GM12878 (cell line): ENCODE data around the gene DPRX. TPM values are rescaled to one million over a fixed set of nuclear protein-coding genes. Genes with fewer than 3 reads are reported as not detected.

Source experiments
- ATAC-seq: fragments of 200-7000 bp; cut with Tn5 transposase; 3 replicates; pipeline ENCODE4 v1.9.1; 2020; ENCODE audit warnings: mild to moderate bottlenecking, moderate library complexity
- BruUV-seq: library from RNA; stranded (reverse); fragments of 400-500 nt; replicated peaks from 2 replicates; lab custom pipeline; 2021; lab: Mats Ljungman, UMichigan
- CTCF ChIA-PET: fragments of 300-600 bp; sonication (Branson Sonifier 250); formaldehyde crosslinking; extraction: SDS; loops from one replicate; lab custom pipeline; 2021; ENCODE audit warnings: inconsistent platforms; lab: Yijun Ruan, JAX
- POLR2A ChIA-PET: fragments of 350-600 bp; formaldehyde crosslinking; extraction: SDS; loops from one replicate; lab custom pipeline; 2021; ENCODE audit warnings: inconsistent platforms; lab: Charles Lee
- RAD21 ChIA-PET: fragments of 300-600 bp; sonication (Branson Sonifier 250); formaldehyde crosslinking; loops from one replicate; lab custom pipeline; 2023; ENCODE audit warnings: antibody characterized with exemption; ENCODE audit not compliant: unreplicated experiment; lab: Charles Lee
- SMC1A ChIA-PET: fragments of 300-600 bp; sonication (Branson Sonifier 250); formaldehyde crosslinking; loops from one replicate; lab custom pipeline; 2023; ENCODE audit not compliant: unreplicated experiment, uncharacterized antibody; lab: Charles Lee
- DNase-seq: peaks from one replicate; pipeline ENCODE4 v3.0.0-alpha.2; 2011; ENCODE audit warnings: low read depth, low spot score
- FAIRE-seq: peaks from 3 replicates; lab custom pipeline; 2011; peaks lifted over from hg19 to GRCh38; lab: Jason Lieb, UNC
- H2AFZ ChIP-seq: 2 replicates; pipeline ENCODE4 v1.6.0; 2011; ENCODE audit warnings: low read depth, low read length, control low read depth; ENCODE audit not compliant: control insufficient read depth
- H3K27ac ChIP-seq: 2 replicates; pipeline ENCODE4 v1.5.1; 2011; ENCODE audit warnings: control low read depth; ENCODE audit not compliant: control insufficient read depth, insufficient read depth
- H3K27me3 ChIP-seq, 2 experiments: replicated peaks in 1 of 2; 2 replicates each; pipeline versions ENCODE4 v1.6.0 to v1.6.1; 2011; ENCODE audit warnings: low read length in 1 of 2; ENCODE audit not compliant: control insufficient read depth in 2 of 2, insufficient read depth in 2 of 2
- H3K36me3 ChIP-seq, 2 experiments: 2 replicates each; pipeline ENCODE4 v1.5.1; 2011; ENCODE audit warnings: low read length in 1 of 2; ENCODE audit not compliant: control insufficient read depth in 2 of 2, insufficient read depth in 2 of 2
- H3K4me1 ChIP-seq: 2 replicates; pipeline ENCODE4 v1.6.1; 2011; ENCODE audit warnings: mild to moderate bottlenecking, low read length, moderate library complexity, mixed read lengths; ENCODE audit not compliant: control insufficient read depth, insufficient read depth
- H3K4me2 ChIP-seq: 2 replicates; pipeline ENCODE4 v1.6.0; 2011; ENCODE audit warnings: control low read depth; ENCODE audit not compliant: control insufficient read depth, insufficient read depth
- H3K4me3 ChIP-seq: fragments of 200-600 bp; sonication (generic); 2 replicates; pipeline ENCODE4 v1.5.1; 2016
- H3K79me2 ChIP-seq: 2 replicates; pipeline ENCODE4 v1.6.0; 2011; ENCODE audit warnings: low read length; ENCODE audit not compliant: control insufficient read depth, insufficient read depth
- H3K9ac ChIP-seq: 2 replicates; pipeline ENCODE4 v1.8.0; 2011; ENCODE audit warnings: low read length, control low read depth, mixed read lengths; ENCODE audit not compliant: control insufficient read depth, insufficient read depth
- H3K9me3 ChIP-seq: replicated peaks from 3 replicates; pipeline ENCODE4 v1.5.1; 2011; ENCODE audit warnings: mild to moderate bottlenecking, low read length; ENCODE audit not compliant: control insufficient read depth, insufficient read depth
- H4K20me1 ChIP-seq: 2 replicates; pipeline ENCODE4 v1.6.0; 2011; ENCODE audit not compliant: control insufficient read depth, insufficient read depth
- CHD1 ChIP-seq: IDR thresholded peaks from 2 replicates; pipeline ENCODE4 v1.6.1; 2012; ENCODE audit warnings: low read depth, low read length, improper control_type of control experiment
- JUNB ChIP-seq: IDR thresholded peaks from 2 replicates; pipeline ENCODE4 v1.6.1; 2016; ENCODE audit warnings: antibody characterized with exemption, mild to moderate bottlenecking
- WGBS: methylation state at CpG from one replicate; pipeline ENCODE4 v1.1.6; 2016; ENCODE audit warnings: low lambda C conversion rate; ENCODE audit not compliant: insufficient replicate concordance, insufficient coverage; ENCODE audit errors: missing lambda C conversion rate; 5-methylcytosine and 5-hydroxymethylcytosine counted together
- in situ Hi-C: fragments of 300-500 bp; cut with MboI; formaldehyde crosslinking; loops from 9 replicates; pipeline ENCODE4 v1.14.3; 2018; ENCODE audit warnings: mixed read lengths
- intact Hi-C: fragments of 100-400 bp; cut with micrococcal nuclease; formaldehyde crosslinking; loops from one replicate; pipeline ENCODE4 v1.14.2; 2022; ENCODE audit not compliant: unreplicated experiment
- polyA plus RNA-seq, 11 experiments: library from polyadenylated mRNA; depleted of rRNA in 4 of 11; unstranded in 6 of 11; stranded (reverse) in 5 of 11; fragments of >200 nt; fragmentation: Nextera tagmentation in 4 of 11; fragmentation: Illumina TruSeq in 1 of 11; extraction: Ambion mirVana in 4 of 11; extraction: Trizol in 1 of 11; gene quantifications; 1 replicate in 1 of 11; 2 replicates in 10 of 11; pipeline versions ENCODE4 v1.2.1 to v1.2.3, GENCODE V29; 2011 to 2016; ENCODE audit warnings: inconsistent platforms in 2 of 11, missing spikeins in 2 of 11, low read depth in 1 of 11
- total RNA-seq, 4 experiments: library from RNA; depleted of rRNA in 3 of 4; stranded (reverse); fragments of >200 nt in 3 of 4; fragmentation: Illumina TruSeq in 1 of 4; extraction: Trizol in 1 of 4; gene quantifications; 2 replicates each; pipeline versions ENCODE4 v1.2.1 to v1.2.3, GENCODE V29; 2013 to 2021
- TF ChIP-seq, protein P1 (sequence below): fragments of 450-650 bp; IDR thresholded peaks from 2 replicates; pipeline ENCODE4 v1.6.1; 2017; ENCODE audit warnings: low read depth, mild to moderate bottlenecking, moderate library complexity
- TF ChIP-seq, protein P2 (sequence below): IDR thresholded peaks from 2 replicates; pipeline ENCODE4 v1.6.1; 2012; ENCODE audit warnings: low read length, inconsistent platforms

The DPRX gene
- total and polyA plus RNA-seq, 10 of the 15 experiments (the other 5 are each of a cell fraction or from before 2014, with no cell fraction given) = not detected

DNA sequence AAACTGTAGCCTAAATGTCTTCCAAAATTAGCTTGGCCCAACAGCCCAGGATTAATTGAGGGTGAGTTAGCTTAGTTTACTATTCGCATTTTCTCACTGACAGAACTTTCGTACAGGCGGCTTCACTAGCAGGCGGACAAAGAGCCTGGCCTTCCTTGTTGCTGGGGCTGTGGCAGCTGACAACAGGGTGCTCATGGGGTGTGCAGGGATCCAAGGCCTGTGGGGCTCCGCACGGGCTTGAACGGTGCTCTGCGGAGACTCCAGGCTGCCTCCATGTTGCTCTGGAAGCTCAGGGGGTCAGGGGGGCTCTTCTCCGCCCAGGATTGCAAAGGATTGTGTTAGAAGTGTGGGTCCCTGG lies 36.3 kb upstream of the DPRX start (continued):
- TF ChIP-seq, protein P1, sequence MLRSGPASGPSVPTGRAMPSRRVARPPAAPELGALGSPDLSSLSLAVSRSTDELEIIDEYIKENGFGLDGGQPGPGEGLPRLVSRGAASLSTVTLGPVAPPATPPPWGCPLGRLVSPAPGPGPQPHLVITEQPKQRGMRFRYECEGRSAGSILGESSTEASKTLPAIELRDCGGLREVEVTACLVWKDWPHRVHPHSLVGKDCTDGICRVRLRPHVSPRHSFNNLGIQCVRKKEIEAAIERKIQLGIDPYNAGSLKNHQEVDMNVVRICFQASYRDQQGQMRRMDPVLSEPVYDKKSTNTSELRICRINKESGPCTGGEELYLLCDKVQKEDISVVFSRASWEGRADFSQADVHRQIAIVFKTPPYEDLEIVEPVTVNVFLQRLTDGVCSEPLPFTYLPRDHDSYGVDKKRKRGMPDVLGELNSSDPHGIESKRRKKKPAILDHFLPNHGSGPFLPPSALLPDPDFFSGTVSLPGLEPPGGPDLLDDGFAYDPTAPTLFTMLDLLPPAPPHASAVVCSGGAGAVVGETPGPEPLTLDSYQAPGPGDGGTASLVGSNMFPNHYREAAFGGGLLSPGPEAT = no peak
- TF ChIP-seq JUNB = no peak
- TF ChIP-seq, protein P2, sequence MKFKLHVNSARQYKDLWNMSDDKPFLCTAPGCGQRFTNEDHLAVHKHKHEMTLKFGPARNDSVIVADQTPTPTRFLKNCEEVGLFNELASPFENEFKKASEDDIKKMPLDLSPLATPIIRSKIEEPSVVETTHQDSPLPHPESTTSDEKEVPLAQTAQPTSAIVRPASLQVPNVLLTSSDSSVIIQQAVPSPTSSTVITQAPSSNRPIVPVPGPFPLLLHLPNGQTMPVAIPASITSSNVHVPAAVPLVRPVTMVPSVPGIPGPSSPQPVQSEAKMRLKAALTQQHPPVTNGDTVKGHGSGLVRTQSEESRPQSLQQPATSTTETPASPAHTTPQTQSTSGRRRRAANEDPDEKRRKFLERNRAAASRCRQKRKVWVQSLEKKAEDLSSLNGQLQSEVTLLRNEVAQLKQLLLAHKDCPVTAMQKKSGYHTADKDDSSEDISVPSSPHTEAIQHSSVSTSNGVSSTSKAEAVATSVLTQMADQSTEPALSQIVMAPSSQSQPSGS = no peak
- TF ChIP-seq, all 136 proteins: peak for 0

DNA sequence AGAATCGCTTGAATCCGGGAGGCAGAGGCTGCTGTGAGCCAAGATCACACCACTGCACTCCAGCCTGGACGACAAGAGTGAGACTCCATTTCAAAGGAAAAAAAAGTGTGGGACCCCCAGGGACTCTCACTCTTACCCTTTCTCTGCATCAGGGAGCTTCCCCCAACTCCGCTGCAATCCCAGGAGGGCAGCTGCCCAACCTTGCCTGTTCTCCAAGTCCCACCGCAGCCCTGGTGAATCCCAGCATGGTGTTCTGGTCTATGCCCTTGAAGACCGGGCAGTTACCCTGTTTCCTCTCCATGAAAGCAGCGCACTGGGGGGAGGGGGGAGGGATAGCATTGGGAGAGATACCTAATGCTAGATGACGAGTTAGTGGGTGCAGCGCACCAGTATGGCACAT lies 35.7 kb upstream of the DPRX start:
- WGBS = 54% methylated on average over 9 of the region's 9 CpGs
- CTCF ChIA-PET = no interaction called here
- Histone ChIP-seq H3K79me2 (no peaks in the 10 kb centered on the region), H3K4me1 (no peaks in the 10 kb centered on the region), H3K9ac (no peak overlapping the region), H3K27me3 (no peaks in the 10 kb centered on the region), H3K27ac (no peak overlapping the region), H4K20me1 (no peaks in the 10 kb centered on the region), H3K4me3 (no peak overlapping the region), H3K4me2 (no peak overlapping the region), H3K9me3 (no peaks in the 10 kb centered on the region; the same call in 2 of the 3 replicates), H2AFZ (no peak overlapping the region), H3K36me3 (no peaks in the 10 kb centered on the region)
- no peak for ATAC-seq
- no peak for FAIRE-seq
- no peak for DNase-seq
- intact Hi-C loops = no loop called here
- RAD21 ChIA-PET = no interaction called here
- in situ Hi-C loops = no loop called here
- no TSS peak for BruUV-seq
- no peak for TF ChIP-seq CHD1
- SMC1A ChIA-PET = no interaction called here
- POLR2A ChIA-PET = no interaction called here
